AG09309 (cell line): Measurements from ENCODE around the gene PROKR2.

ENCODE experiments used
- DNase-seq: peaks from one replicate; pipeline ENCODE4 v3.0.0-alpha.2; 2010; ENCODE audit warnings: low read depth
- H3K4me3 ChIP-seq: 2 replicates; pipeline ENCODE4 v1.5.1; 2011; ENCODE audit warnings: mild to moderate bottlenecking, low read depth, low read length, moderate library complexity; ENCODE audit not compliant: control insufficient read depth
- CTCF ChIP-seq: IDR thresholded peaks from 2 replicates; pipeline ENCODE4 v1.5.1; 2011; ENCODE audit warnings: mild to moderate bottlenecking, low read depth, low read length, inconsistent platforms; ENCODE audit not compliant: insufficient read depth, control insufficient read depth; ENCODE audit errors: missing control alignments

The PROKR2 gene

GRCh38 chr20:5316188-5317158 is at the start of gene PROKR2:
Gene PROKR2 (minus strand): TSS chr20:5316954. CDS start chr20:5314369, 2,585 bp downstream.
- no peak within 1 kb of the TSS for H3K4me3 ChIP-seq
- no peak for TF ChIP-seq CTCF
- DNase-seq, result no peak

- no peak for DNase-seq
- no peak overlapping the region for H3K4me3 ChIP-seq
- no peak for TF ChIP-seq CTCF
Observed at GRCh38 chr20:5364997-5365597, 48.3 kb upstream of the PROKR2 start.

GRCh38 chr20:5364136-5364821 is 47.5 kb upstream of the PROKR2 start:
- no peak for TF ChIP-seq CTCF
- no peak for DNase-seq
- no peak overlapping the region for H3K4me3 ChIP-seq

GRCh38 chr20:5362771-5363170 is 46.0 kb upstream of the PROKR2 start:
- DNase-seq, result no peak
- TF ChIP-seq CTCF, result no peak

GRCh38 chr20:5361176-5361575 is 44.4 kb upstream of the PROKR2 start:
- no peak for DNase-seq
- no peak for TF ChIP-seq CTCF
- H3K4me3 ChIP-seq, result no peak overlapping the region

More at GRCh38 chr20:5362771-5363170, 46.0 kb upstream of the PROKR2 start:
- H3K4me3 ChIP-seq, result no peak overlapping the region

- DNase-seq, result no peak
- no peak overlapping the region for H3K4me3 ChIP-seq
- TF ChIP-seq CTCF, result no peak
Observed at GRCh38 chr20:5357946-5358345, 41.2 kb upstream of the PROKR2 start.
